ENCODE data around the gene HNRNPF. TPM values are rescaled to one million over a fixed set of nuclear protein-coding genes. Genes with fewer than 3 reads are reported as not detected.
A peak's percentile ranks its signal among the peaks of the same experiment; 100 is the strongest.

The HNRNPF gene
- total RNA-seq, 1 experiment from 2014 or later: 358 TPM

- TF ChIP-seq ZNF425 (CRISPR knock-in tag; conservative IDR thresholded peaks at IDR 0.05) (no peak), USF2 (CRISPR knock-in tag; IDR thresholded peaks at IDR 0.05) (no peak), MXD4 (CRISPR knock-in tag; IDR thresholded peaks at IDR 0.05; ENCODE audit: borderline replicate concordance) (no peak), JAZF1 (CRISPR knock-in tag; IDR thresholded peaks at IDR 0.05) (no peak), TEAD4 (CRISPR knock-in tag; IDR thresholded peaks at IDR 0.05) (no peak), STAT6 (CRISPR knock-in tag; conservative IDR thresholded peaks at IDR 0.05; ENCODE audit: low read depth) (no peak), TP53 (CRISPR knock-in tag; IDR thresholded peaks at IDR 0.05) (no peak), RELA (CRISPR knock-in tag; IDR thresholded peaks at IDR 0.05; ENCODE audit: borderline replicate concordance) (no peak)
- TF ChIP-seq, protein P1, sequence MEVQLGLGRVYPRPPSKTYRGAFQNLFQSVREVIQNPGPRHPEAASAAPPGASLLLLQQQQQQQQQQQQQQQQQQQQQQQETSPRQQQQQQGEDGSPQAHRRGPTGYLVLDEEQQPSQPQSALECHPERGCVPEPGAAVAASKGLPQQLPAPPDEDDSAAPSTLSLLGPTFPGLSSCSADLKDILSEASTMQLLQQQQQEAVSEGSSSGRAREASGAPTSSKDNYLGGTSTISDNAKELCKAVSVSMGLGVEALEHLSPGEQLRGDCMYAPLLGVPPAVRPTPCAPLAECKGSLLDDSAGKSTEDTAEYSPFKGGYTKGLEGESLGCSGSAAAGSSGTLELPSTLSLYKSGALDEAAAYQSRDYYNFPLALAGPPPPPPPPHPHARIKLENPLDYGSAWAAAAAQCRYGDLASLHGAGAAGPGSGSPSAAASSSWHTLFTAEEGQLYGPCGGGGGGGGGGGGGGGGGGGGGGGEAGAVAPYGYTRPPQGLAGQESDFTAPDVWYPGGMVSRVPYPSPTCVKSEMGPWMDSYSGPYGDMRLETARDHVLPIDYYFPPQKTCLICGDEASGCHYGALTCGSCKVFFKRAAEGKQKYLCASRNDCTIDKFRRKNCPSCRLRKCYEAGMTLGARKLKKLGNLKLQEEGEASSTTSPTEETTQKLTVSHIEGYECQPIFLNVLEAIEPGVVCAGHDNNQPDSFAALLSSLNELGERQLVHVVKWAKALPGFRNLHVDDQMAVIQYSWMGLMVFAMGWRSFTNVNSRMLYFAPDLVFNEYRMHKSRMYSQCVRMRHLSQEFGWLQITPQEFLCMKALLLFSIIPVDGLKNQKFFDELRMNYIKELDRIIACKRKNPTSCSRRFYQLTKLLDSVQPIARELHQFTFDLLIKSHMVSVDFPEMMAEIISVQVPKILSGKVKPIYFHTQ (CRISPR knock-in tag; IDR thresholded peaks at IDR 0.05): no peak
These were observed 31.5 kb downstream of the HNRNPF start (continued) for GRCh38 chr10:43377424-43377883.

GRCh38 chr10:43376828-43377423 is 32.1 kb downstream of the HNRNPF start:
- Mint-ChIP-seq H3K9me3 (no peaks in the 10 kb centered on the region), H3K36me3 (no peaks in the 10 kb centered on the region), H3K4me1 (peaks cover 38% of the 10 kb centered on the region), H3K27me3 (ENCODE audit: low read depth) (no peaks in the 10 kb centered on the region; the same call in 1 of the 2 replicates), H3K4me3 (no peak overlapping the region), H3K27ac (no peak overlapping the region)
- ChIA-PET CTCF (interaction anchor here (0.7 to 2.3 kb wide), 5 partner anchors 8 to 155 kb away, joined by 3 to 7 read pairs (median 4); no protein-coding TSS in a partner anchor), POLR2A (no interaction called here)
- ATAC-seq (peak; percentile 5; the same call in 1 of the 2 replicates), DNase-seq (ENCODE audit: low spot score) (no peak)
- TF ChIP-seq, protein P2, sequence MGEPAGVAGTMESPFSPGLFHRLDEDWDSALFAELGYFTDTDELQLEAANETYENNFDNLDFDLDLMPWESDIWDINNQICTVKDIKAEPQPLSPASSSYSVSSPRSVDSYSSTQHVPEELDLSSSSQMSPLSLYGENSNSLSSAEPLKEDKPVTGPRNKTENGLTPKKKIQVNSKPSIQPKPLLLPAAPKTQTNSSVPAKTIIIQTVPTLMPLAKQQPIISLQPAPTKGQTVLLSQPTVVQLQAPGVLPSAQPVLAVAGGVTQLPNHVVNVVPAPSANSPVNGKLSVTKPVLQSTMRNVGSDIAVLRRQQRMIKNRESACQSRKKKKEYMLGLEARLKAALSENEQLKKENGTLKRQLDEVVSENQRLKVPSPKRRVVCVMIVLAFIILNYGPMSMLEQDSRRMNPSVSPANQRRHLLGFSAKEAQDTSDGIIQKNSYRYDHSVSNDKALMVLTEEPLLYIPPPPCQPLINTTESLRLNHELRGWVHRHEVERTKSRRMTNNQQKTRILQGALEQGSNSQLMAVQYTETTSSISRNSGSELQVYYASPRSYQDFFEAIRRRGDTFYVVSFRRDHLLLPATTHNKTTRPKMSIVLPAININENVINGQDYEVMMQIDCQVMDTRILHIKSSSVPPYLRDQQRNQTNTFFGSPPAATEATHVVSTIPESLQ (CRISPR knock-in tag; IDR thresholded peaks at IDR 0.05): no peak
- TF ChIP-seq OVOL2 (CRISPR knock-in tag; IDR thresholded peaks at IDR 0.05; ENCODE audit: borderline replicate concordance): no peak
- TF ChIP-seq, protein P3, sequence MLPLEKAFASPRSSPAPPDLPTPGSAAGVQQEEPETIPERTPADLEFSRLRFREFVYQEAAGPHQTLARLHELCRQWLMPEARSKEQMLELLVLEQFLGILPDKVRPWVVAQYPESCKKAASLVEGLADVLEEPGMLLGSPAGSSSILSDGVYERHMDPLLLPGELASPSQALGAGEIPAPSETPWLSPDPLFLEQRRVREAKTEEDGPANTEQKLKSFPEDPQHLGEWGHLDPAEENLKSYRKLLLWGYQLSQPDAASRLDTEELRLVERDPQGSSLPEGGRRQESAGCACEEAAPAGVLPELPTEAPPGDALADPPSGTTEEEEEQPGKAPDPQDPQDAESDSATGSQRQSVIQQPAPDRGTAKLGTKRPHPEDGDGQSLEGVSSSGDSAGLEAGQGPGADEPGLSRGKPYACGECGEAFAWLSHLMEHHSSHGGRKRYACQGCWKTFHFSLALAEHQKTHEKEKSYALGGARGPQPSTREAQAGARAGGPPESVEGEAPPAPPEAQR (CRISPR knock-in tag; IDR thresholded peaks at IDR 0.05): no peak
- TF ChIP-seq STAT6 (CRISPR knock-in tag; conservative IDR thresholded peaks at IDR 0.05; ENCODE audit: low read depth): no peak
- TF ChIP-seq, protein P4, sequence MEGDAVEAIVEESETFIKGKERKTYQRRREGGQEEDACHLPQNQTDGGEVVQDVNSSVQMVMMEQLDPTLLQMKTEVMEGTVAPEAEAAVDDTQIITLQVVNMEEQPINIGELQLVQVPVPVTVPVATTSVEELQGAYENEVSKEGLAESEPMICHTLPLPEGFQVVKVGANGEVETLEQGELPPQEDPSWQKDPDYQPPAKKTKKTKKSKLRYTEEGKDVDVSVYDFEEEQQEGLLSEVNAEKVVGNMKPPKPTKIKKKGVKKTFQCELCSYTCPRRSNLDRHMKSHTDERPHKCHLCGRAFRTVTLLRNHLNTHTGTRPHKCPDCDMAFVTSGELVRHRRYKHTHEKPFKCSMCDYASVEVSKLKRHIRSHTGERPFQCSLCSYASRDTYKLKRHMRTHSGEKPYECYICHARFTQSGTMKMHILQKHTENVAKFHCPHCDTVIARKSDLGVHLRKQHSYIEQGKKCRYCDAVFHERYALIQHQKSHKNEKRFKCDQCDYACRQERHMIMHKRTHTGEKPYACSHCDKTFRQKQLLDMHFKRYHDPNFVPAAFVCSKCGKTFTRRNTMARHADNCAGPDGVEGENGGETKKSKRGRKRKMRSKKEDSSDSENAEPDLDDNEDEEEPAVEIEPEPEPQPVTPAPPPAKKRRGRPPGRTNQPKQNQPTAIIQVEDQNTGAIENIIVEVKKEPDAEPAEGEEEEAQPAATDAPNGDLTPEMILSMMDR (IDR thresholded peaks at IDR 0.05): no peak
- TF ChIP-seq, protein P5, sequence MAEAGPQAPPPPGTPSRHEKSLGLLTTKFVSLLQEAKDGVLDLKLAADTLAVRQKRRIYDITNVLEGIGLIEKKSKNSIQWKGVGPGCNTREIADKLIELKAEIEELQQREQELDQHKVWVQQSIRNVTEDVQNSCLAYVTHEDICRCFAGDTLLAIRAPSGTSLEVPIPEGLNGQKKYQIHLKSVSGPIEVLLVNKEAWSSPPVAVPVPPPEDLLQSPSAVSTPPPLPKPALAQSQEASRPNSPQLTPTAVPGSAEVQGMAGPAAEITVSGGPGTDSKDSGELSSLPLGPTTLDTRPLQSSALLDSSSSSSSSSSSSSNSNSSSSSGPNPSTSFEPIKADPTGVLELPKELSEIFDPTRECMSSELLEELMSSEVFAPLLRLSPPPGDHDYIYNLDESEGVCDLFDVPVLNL (CRISPR knock-in tag; IDR thresholded peaks at IDR 0.05; ENCODE audit: borderline replicate concordance, low read depth): no peak
- TF ChIP-seq EMX1 (CRISPR knock-in tag; IDR thresholded peaks at IDR 0.05): no peak
- TF ChIP-seq RELA (CRISPR knock-in tag; IDR thresholded peaks at IDR 0.05; ENCODE audit: borderline replicate concordance): no peak
- TF ChIP-seq FOXJ3 (CRISPR knock-in tag; IDR thresholded peaks at IDR 0.05; ENCODE audit: borderline replicate concordance): no peak
